HG02885 (cell line): ENCODE data around the gene CD81.
"Not testable (repeated sequence)": the region's sequence is repeated elsewhere in the genome, so short reads cannot be mapped to it uniquely, and the experiment has no call there.

Experiments used
- ATAC-seq: cut with Tn5 transposase; IDR thresholded peaks from one replicate; pipeline ENCODE4 v1.9.1; 2021; ENCODE audit warnings: mild to moderate bottlenecking; ENCODE audit not compliant: unreplicated experiment, poor library complexity

The CD81 gene

GRCh38 chr11:2355000-2355644 lies 22.0 kb upstream of the CD81 start:
- ATAC-seq, result no peak

- no peak for ATAC-seq
Observed at GRCh38 chr11:2357246-2357645, 19.9 kb upstream of the CD81 start.

GRCh38 chr11:2357651-2358050 lies 19.5 kb upstream of the CD81 start:
- not testable (repeated sequence) for ATAC-seq

- no peak for ATAC-seq
Observed at GRCh38 chr11:2358754-2359442, 18.2 kb upstream of the CD81 start.

GRCh38 chr11:2359557-2359956 lies 17.6 kb upstream of the CD81 start:
- no peak for ATAC-seq

- ATAC-seq, result no peak
Observed at GRCh38 chr11:2360081-2360642, 16.9 kb upstream of the CD81 start.

GRCh38 chr11:2361565-2361964 lies 15.5 kb upstream of the CD81 start:
- no peak for ATAC-seq

GRCh38 chr11:2362414-2362813 lies 14.7 kb upstream of the CD81 start:
- no peak for ATAC-seq

GRCh38 chr11:2363130-2363529 lies 14.0 kb upstream of the CD81 start:
- no peak for ATAC-seq

GRCh38 chr11:2363577-2364370 lies 13.3 kb upstream of the CD81 start:
- no peak for ATAC-seq

- ATAC-seq, result not testable (repeated sequence)
Observed at GRCh38 chr11:2364386-2364785, 12.7 kb upstream of the CD81 start.

GRCh38 chr11:2365571-2366210 lies 11.4 kb upstream of the CD81 start:
- no peak for ATAC-seq

- no peak for ATAC-seq
Observed at GRCh38 chr11:2366276-2366675, 10.8 kb upstream of the CD81 start.

GRCh38 chr11:2366733-2367132 lies 10.4 kb upstream of the CD81 start:
- ATAC-seq, result no peak

GRCh38 chr11:2367266-2368160 lies 9.6 kb upstream of the CD81 start:
- no peak for ATAC-seq

GRCh38 chr11:2368178-2368850 lies 8.8 kb upstream of the CD81 start:
- no peak for ATAC-seq

GRCh38 chr11:2368851-2369180 lies 8.3 kb upstream of the CD81 start:
- ATAC-seq, result no peak

- no peak for ATAC-seq
Observed at GRCh38 chr11:2369320-2369719, 7.8 kb upstream of the CD81 start.

GRCh38 chr11:2369896-2370295 lies 7.2 kb upstream of the CD81 start:
- ATAC-seq, result no peak
